ENCODE results near the gene CDX1.

The CDX1 gene

GRCh38 chr5:150146235-150146634, 20.3 kb upstream of the CDX1 start:
- H2BK15ac ChIP-seq (replicated peaks; ENCODE audit: low read depth) = no peak overlapping the region
- no peak overlapping the region for H3K23ac ChIP-seq (ENCODE audit: low read length)
- no peaks in the 10 kb centered on the region for H3K27me3 ChIP-seq (ENCODE audit: insufficient read depth, low read length, poor library complexity)
- no peak overlapping the region for H3K56ac ChIP-seq (ENCODE audit: low read length)
- no peak overlapping the region for H3K9ac ChIP-seq (ENCODE audit: low read length)
- peaks cover 12% of the 10 kb centered on the region for H3K4me1 ChIP-seq (ENCODE audit: control insufficient read depth, low read depth, low read length)
- no peak for DNase-seq
- H4K8ac ChIP-seq (ENCODE audit: low read depth, low read length) = no peak overlapping the region
- H3K79me1 ChIP-seq (ENCODE audit: low read length) = no peaks in the 10 kb centered on the region
- no peak overlapping the region for H4K5ac ChIP-seq (ENCODE audit: low read length)
- no peak overlapping the region for H2BK120ac ChIP-seq (ENCODE audit: low read depth, low read length)
- no CpG with 5 or more reads among the region's 5 CpGs for WGBS (ENCODE audit: extremely low coverage, insufficient coverage, low lambda C conversion rate)
- H3K4ac ChIP-seq (ENCODE audit: low read depth, low read length) = no peak overlapping the region
- H2AK5ac ChIP-seq (ENCODE audit: low read length) = no peak overlapping the region
- H3K27ac ChIP-seq (ENCODE audit: low read depth, low read length) = no peak overlapping the region
- H3K4me3 ChIP-seq (ENCODE audit: low read length) = no peak overlapping the region
- no peaks in the 10 kb centered on the region for H3K79me2 ChIP-seq (ENCODE audit: control insufficient read depth, insufficient read depth, low read length)
- H3K4me2 ChIP-seq (ENCODE audit: low read length) = no peak overlapping the region
- no peak overlapping the region for H2BK5ac ChIP-seq (ENCODE audit: low read length)
- no peak overlapping the region for H3K18ac ChIP-seq (ENCODE audit: low read length)
- H3K36me3 ChIP-seq (ENCODE audit: control insufficient read depth, insufficient read depth, low read length) = no peaks in the 10 kb centered on the region

GRCh38 chr5:150146862-150147601, 19.5 kb upstream of the CDX1 start:
- Histone ChIP-seq H2AK5ac (ENCODE audit: low read length) (peak overlapping the region; percentile 13), H3K4me1 (ENCODE audit: control insufficient read depth, low read depth, low read length) (peaks cover 12% of the 10 kb centered on the region), H3K27ac (ENCODE audit: low read depth, low read length) (no peak overlapping the region), H3K36me3 (ENCODE audit: control insufficient read depth, insufficient read depth, low read length) (no peaks in the 10 kb centered on the region), H3K23ac (ENCODE audit: low read length) (no peak overlapping the region), H4K8ac (ENCODE audit: low read depth, low read length) (no peak overlapping the region), H3K18ac (ENCODE audit: low read length) (peak overlapping the region; percentile 10), H4K5ac (ENCODE audit: low read length) (no peak overlapping the region), H3K56ac (ENCODE audit: low read length) (no peak overlapping the region), H3K79me2 (ENCODE audit: control insufficient read depth, insufficient read depth, low read length) (no peaks in the 10 kb centered on the region), H3K4me2 (ENCODE audit: low read length) (no peak overlapping the region), H2BK5ac (ENCODE audit: low read length) (no peak overlapping the region), H2BK120ac (ENCODE audit: low read depth, low read length) (no peak overlapping the region), H3K79me1 (ENCODE audit: low read length) (no peaks in the 10 kb centered on the region), H3K27me3 (ENCODE audit: insufficient read depth, low read length, poor library complexity) (no peaks in the 10 kb centered on the region), H2BK15ac (replicated peaks; ENCODE audit: low read depth) (no peak overlapping the region), H3K4me3 (ENCODE audit: low read length) (no peak overlapping the region), H3K9ac (ENCODE audit: low read length) (no peak overlapping the region), H3K4ac (ENCODE audit: low read depth, low read length) (no peak overlapping the region)
- no CpG with 5 or more reads among the region's 14 CpGs for WGBS (ENCODE audit: extremely low coverage, insufficient coverage, low lambda C conversion rate)
- no peak for DNase-seq

- H2BK5ac ChIP-seq (ENCODE audit: low read length) = no peak overlapping the region
- no peak overlapping the region for H2AK5ac ChIP-seq (ENCODE audit: low read length)
- H3K23ac ChIP-seq (ENCODE audit: low read length) = no peak overlapping the region
- H3K27me3 ChIP-seq (ENCODE audit: insufficient read depth, low read length, poor library complexity) = no peaks in the 10 kb centered on the region
- no peak overlapping the region for H3K27ac ChIP-seq (ENCODE audit: low read depth, low read length)
- H3K4ac ChIP-seq (ENCODE audit: low read depth, low read length) = no peak overlapping the region
- H2BK120ac ChIP-seq (ENCODE audit: low read depth, low read length) = no peak overlapping the region
- no peak overlapping the region for H3K4me3 ChIP-seq (ENCODE audit: low read length)
- H4K5ac ChIP-seq (ENCODE audit: low read length) = no peak overlapping the region
- no peak overlapping the region for H3K9ac ChIP-seq (ENCODE audit: low read length)
- H3K4me1 ChIP-seq (ENCODE audit: control insufficient read depth, low read depth, low read length) = peaks cover 12% of the 10 kb centered on the region
- H4K8ac ChIP-seq (ENCODE audit: low read depth, low read length) = no peak overlapping the region
- no peaks in the 10 kb centered on the region for H3K36me3 ChIP-seq (ENCODE audit: control insufficient read depth, insufficient read depth, low read length)
- no peak overlapping the region for H3K18ac ChIP-seq (ENCODE audit: low read length)
- no peak for DNase-seq
- H2BK15ac ChIP-seq (replicated peaks; ENCODE audit: low read depth) = no peak overlapping the region
- H3K56ac ChIP-seq (ENCODE audit: low read length) = no peak overlapping the region
- H3K79me2 ChIP-seq (ENCODE audit: control insufficient read depth, insufficient read depth, low read length) = no peaks in the 10 kb centered on the region
- WGBS (ENCODE audit: extremely low coverage, insufficient coverage, low lambda C conversion rate) = no CpG with 5 or more reads among the region's 7 CpGs
- no peaks in the 10 kb centered on the region for H3K79me1 ChIP-seq (ENCODE audit: low read length)
- H3K4me2 ChIP-seq (ENCODE audit: low read length) = no peak overlapping the region
Measured at GRCh38 chr5:150147670-150148069, 18.9 kb upstream of the CDX1 start.

GRCh38 chr5:150148117-150148927, 18.3 kb upstream of the CDX1 start:
- Histone ChIP-seq H3K18ac (ENCODE audit: low read length) (no peak overlapping the region), H3K27me3 (ENCODE audit: insufficient read depth, low read length, poor library complexity) (no peaks in the 10 kb centered on the region), H3K4me1 (ENCODE audit: control insufficient read depth, low read depth, low read length) (peaks cover 12% of the 10 kb centered on the region), H2BK5ac (ENCODE audit: low read length) (no peak overlapping the region), H3K4me3 (ENCODE audit: low read length) (no peak overlapping the region), H4K5ac (ENCODE audit: low read length) (no peak overlapping the region), H3K36me3 (ENCODE audit: control insufficient read depth, insufficient read depth, low read length) (no peaks in the 10 kb centered on the region), H3K27ac (ENCODE audit: low read depth, low read length) (no peak overlapping the region), H3K9ac (ENCODE audit: low read length) (no peak overlapping the region), H3K56ac (ENCODE audit: low read length) (no peak overlapping the region), H2BK120ac (ENCODE audit: low read depth, low read length) (no peak overlapping the region), H2BK15ac (replicated peaks; ENCODE audit: low read depth) (no peak overlapping the region), H3K4ac (ENCODE audit: low read depth, low read length) (no peak overlapping the region), H3K4me2 (ENCODE audit: low read length) (no peak overlapping the region), H3K79me1 (ENCODE audit: low read length) (no peaks in the 10 kb centered on the region), H4K8ac (ENCODE audit: low read depth, low read length) (no peak overlapping the region), H3K23ac (ENCODE audit: low read length) (no peak overlapping the region), H2AK5ac (ENCODE audit: low read length) (no peak overlapping the region), H3K79me2 (ENCODE audit: control insufficient read depth, insufficient read depth, low read length) (no peaks in the 10 kb centered on the region)
- no CpG with 5 or more reads among the region's 11 CpGs for WGBS (ENCODE audit: extremely low coverage, insufficient coverage, low lambda C conversion rate)
- no peak for DNase-seq

GRCh38 chr5:150149618-150150017, 17.0 kb upstream of the CDX1 start:
- H2BK5ac ChIP-seq (ENCODE audit: low read length) = no peak overlapping the region
- H3K4ac ChIP-seq (ENCODE audit: low read depth, low read length) = no peak overlapping the region
- no peak overlapping the region for H3K23ac ChIP-seq (ENCODE audit: low read length)
- peaks cover 8% of the 10 kb centered on the region for H3K4me1 ChIP-seq (ENCODE audit: control insufficient read depth, low read depth, low read length)
- H3K27me3 ChIP-seq (ENCODE audit: insufficient read depth, low read length, poor library complexity) = no peaks in the 10 kb centered on the region
- H3K79me2 ChIP-seq (ENCODE audit: control insufficient read depth, insufficient read depth, low read length) = no peaks in the 10 kb centered on the region
- H3K79me1 ChIP-seq (ENCODE audit: low read length) = no peaks in the 10 kb centered on the region
- no peak for DNase-seq
- no peak overlapping the region for H4K8ac ChIP-seq (ENCODE audit: low read depth, low read length)
- H3K36me3 ChIP-seq (ENCODE audit: control insufficient read depth, insufficient read depth, low read length) = no peaks in the 10 kb centered on the region
- no peak overlapping the region for H3K4me2 ChIP-seq (ENCODE audit: low read length)
- no peak overlapping the region for H3K18ac ChIP-seq (ENCODE audit: low read length)
- H3K4me3 ChIP-seq (ENCODE audit: low read length) = no peak overlapping the region
- no peak overlapping the region for H3K56ac ChIP-seq (ENCODE audit: low read length)
- no peak overlapping the region for H2AK5ac ChIP-seq (ENCODE audit: low read length)
- no peak overlapping the region for H2BK15ac ChIP-seq (replicated peaks; ENCODE audit: low read depth)
- H2BK120ac ChIP-seq (ENCODE audit: low read depth, low read length) = no peak overlapping the region
- no peak overlapping the region for H4K5ac ChIP-seq (ENCODE audit: low read length)
- H3K9ac ChIP-seq (ENCODE audit: low read length) = no peak overlapping the region
- H3K27ac ChIP-seq (ENCODE audit: low read depth, low read length) = no peak overlapping the region
